Choroid plexus epithelial cell (primary cell): ENCODE measurements around the gene DNAH7.

Experiments used
- DNase-seq: peaks from one replicate; pipeline ENCODE4 v3.0.0-alpha.2; 2010; ENCODE audit warnings: low read depth
- H3K4me3 ChIP-seq: 2 replicates; pipeline ENCODE4 v1.5.1; 2011; ENCODE audit warnings: low read depth, mild to moderate bottlenecking, control low read depth, low read length, moderate library complexity
- CTCF ChIP-seq: conservative IDR thresholded peaks from 2 replicates; pipeline ENCODE4 v1.5.1; 2011; ENCODE audit warnings: low read depth, mild to moderate bottlenecking, control low read depth, inconsistent platforms, low read length, moderate library complexity

Gene DNAH7

GRCh38 chr2:195768431-195768830, 300.2 kb downstream of the DNAH7 start:
- peak; percentile 35 for DNase-seq
- no peak for TF ChIP-seq CTCF
- no peak overlapping the region for H3K4me3 ChIP-seq

DNA sequence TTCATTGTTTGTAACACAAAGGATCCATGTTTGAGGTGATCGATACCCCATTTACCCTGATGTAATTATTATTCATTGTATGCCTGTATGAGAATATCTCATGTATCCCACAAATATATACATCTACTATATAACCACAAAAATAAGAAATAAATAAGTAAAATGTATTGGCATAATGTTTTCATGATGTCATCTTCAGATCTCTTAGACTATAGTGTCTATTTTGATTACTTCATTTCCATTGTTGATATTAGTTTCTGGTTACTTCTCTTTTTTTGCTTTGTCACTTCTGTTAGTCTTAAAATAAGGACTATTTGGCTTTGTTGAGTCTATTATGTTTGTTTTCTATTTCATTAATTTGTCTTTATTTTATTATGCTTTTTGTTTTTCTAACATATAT, 301.9 kb downstream of the DNAH7 start:
- DNase-seq, result no peak
- TF ChIP-seq CTCF, result no peak
- no peak overlapping the region for H3K4me3 ChIP-seq

- no peak overlapping the region for H3K4me3 ChIP-seq
- TF ChIP-seq CTCF, result no peak
- no peak for DNase-seq
Measured at GRCh38 chr2:195763866-195764265, 304.8 kb downstream of the DNAH7 start.

- no peak overlapping the region for H3K4me3 ChIP-seq
- DNase-seq, result no peak
- TF ChIP-seq CTCF, result no peak
Measured at GRCh38 chr2:195759877-195760276, 308.8 kb downstream of the DNAH7 start.

GRCh38 chr2:195758846-195759245, 309.8 kb downstream of the DNAH7 start:
- no peak for TF ChIP-seq CTCF
- no peak for DNase-seq
- H3K4me3 ChIP-seq, result no peak overlapping the region

- TF ChIP-seq CTCF, result no peak
- no peak overlapping the region for H3K4me3 ChIP-seq
- no peak for DNase-seq
Measured at GRCh38 chr2:195756218-195756942, 312.3 kb downstream of the DNAH7 start.

DNA sequence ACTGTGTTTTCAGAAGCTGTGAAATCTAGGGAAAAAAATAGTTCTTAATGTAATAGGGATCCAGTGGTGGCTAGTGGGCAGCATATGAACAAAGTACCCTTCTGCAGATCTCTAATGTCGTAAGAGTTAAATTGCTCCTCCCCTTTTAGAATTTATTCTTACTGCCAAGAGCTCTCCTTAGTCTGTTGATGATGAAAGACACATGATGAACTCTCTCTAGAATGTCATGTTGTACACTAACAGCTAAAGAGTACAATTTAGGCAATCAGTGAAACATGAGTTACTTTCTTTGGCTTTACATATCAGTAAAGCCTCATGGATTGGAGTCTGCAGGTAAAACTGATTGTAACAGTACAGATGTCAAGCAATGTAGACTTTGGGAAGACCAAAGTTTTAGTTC, 327.4 kb downstream of the DNAH7 start:
- TF ChIP-seq CTCF, result no peak
- DNase-seq, result peak; percentile 39

More for the DNA sequence above, 327.4 kb downstream of the DNAH7 start:
- no peak overlapping the region for H3K4me3 ChIP-seq
